GM12878 (cell line): ENCODE results near the gene KRTAP5-3. TPM values are rescaled to one million over a fixed set of nuclear protein-coding genes. Genes with fewer than 3 reads are reported as not detected.

Experiments used
- ATAC-seq: fragments of 200-7000 bp; cut with Tn5 transposase; 3 replicates; pipeline ENCODE4 v1.9.1; 2020; ENCODE audit warnings: mild to moderate bottlenecking, moderate library complexity
- BruUV-seq: library from RNA; stranded (reverse); fragments of 400-500 nt; replicated peaks from 2 replicates; lab custom pipeline; 2021; lab: Mats Ljungman, UMichigan
- CTCF ChIA-PET: fragments of 300-600 bp; sonication (Branson Sonifier 250); formaldehyde crosslinking; extraction: SDS; loops from one replicate; lab custom pipeline; 2021; ENCODE audit warnings: inconsistent platforms; lab: Yijun Ruan, JAX
- POLR2A ChIA-PET: fragments of 350-600 bp; formaldehyde crosslinking; extraction: SDS; loops from one replicate; lab custom pipeline; 2021; ENCODE audit warnings: inconsistent platforms; lab: Charles Lee
- RAD21 ChIA-PET: fragments of 300-600 bp; sonication (Branson Sonifier 250); formaldehyde crosslinking; loops from one replicate; lab custom pipeline; 2023; ENCODE audit warnings: antibody characterized with exemption; ENCODE audit not compliant: unreplicated experiment; lab: Charles Lee
- SMC1A ChIA-PET: fragments of 300-600 bp; sonication (Branson Sonifier 250); formaldehyde crosslinking; loops from one replicate; lab custom pipeline; 2023; ENCODE audit not compliant: unreplicated experiment, uncharacterized antibody; lab: Charles Lee
- DNase-seq: peaks from one replicate; pipeline ENCODE4 v3.0.0-alpha.2; 2011; ENCODE audit warnings: low read depth, low spot score
- FAIRE-seq: peaks from 3 replicates; lab custom pipeline; 2011; peaks lifted over from hg19 to GRCh38; lab: Jason Lieb, UNC
- H2AFZ ChIP-seq: 2 replicates; pipeline ENCODE4 v1.6.0; 2011; ENCODE audit warnings: low read depth, low read length, control low read depth; ENCODE audit not compliant: control insufficient read depth
- H3K27ac ChIP-seq: 2 replicates; pipeline ENCODE4 v1.5.1; 2011; ENCODE audit warnings: control low read depth; ENCODE audit not compliant: control insufficient read depth, insufficient read depth
- H3K27me3 ChIP-seq, 2 experiments: replicated peaks in 1 of 2; 2 replicates each; pipeline versions ENCODE4 v1.6.0 to v1.6.1; 2011; ENCODE audit warnings: low read length in 1 of 2; ENCODE audit not compliant: control insufficient read depth in 2 of 2, insufficient read depth in 2 of 2
- H3K36me3 ChIP-seq, 2 experiments: 2 replicates each; pipeline ENCODE4 v1.5.1; 2011; ENCODE audit warnings: low read length in 1 of 2; ENCODE audit not compliant: control insufficient read depth in 2 of 2, insufficient read depth in 2 of 2
- H3K4me1 ChIP-seq: 2 replicates; pipeline ENCODE4 v1.6.1; 2011; ENCODE audit warnings: mild to moderate bottlenecking, low read length, moderate library complexity, mixed read lengths; ENCODE audit not compliant: control insufficient read depth, insufficient read depth
- H3K4me2 ChIP-seq: 2 replicates; pipeline ENCODE4 v1.6.0; 2011; ENCODE audit warnings: control low read depth; ENCODE audit not compliant: control insufficient read depth, insufficient read depth
- H3K4me3 ChIP-seq: fragments of 200-600 bp; sonication (generic); 2 replicates; pipeline ENCODE4 v1.5.1; 2016
- H3K79me2 ChIP-seq: 2 replicates; pipeline ENCODE4 v1.6.0; 2011; ENCODE audit warnings: low read length; ENCODE audit not compliant: control insufficient read depth, insufficient read depth
- H3K9ac ChIP-seq: 2 replicates; pipeline ENCODE4 v1.8.0; 2011; ENCODE audit warnings: low read length, control low read depth, mixed read lengths; ENCODE audit not compliant: control insufficient read depth, insufficient read depth
- H3K9me3 ChIP-seq: replicated peaks from 3 replicates; pipeline ENCODE4 v1.5.1; 2011; ENCODE audit warnings: mild to moderate bottlenecking, low read length; ENCODE audit not compliant: control insufficient read depth, insufficient read depth
- H4K20me1 ChIP-seq: 2 replicates; pipeline ENCODE4 v1.6.0; 2011; ENCODE audit not compliant: control insufficient read depth, insufficient read depth
- ATF7 ChIP-seq: fragments of 450-650 bp; IDR thresholded peaks from 2 replicates; pipeline ENCODE4 v1.6.1; 2016; ENCODE audit warnings: low read depth, mild to moderate bottlenecking
- BACH1 ChIP-seq: fragments of 450-650 bp; IDR thresholded peaks from 2 replicates; pipeline ENCODE4 v1.6.1; 2017; ENCODE audit warnings: mild to moderate bottlenecking, borderline replicate concordance
- BCL11A ChIP-seq: IDR thresholded peaks from 2 replicates; pipeline ENCODE4 v1.6.1; 2011; ENCODE audit warnings: low read depth, low read length
- BCL3 ChIP-seq: IDR thresholded peaks from 2 replicates; pipeline ENCODE4 v1.6.1; 2011; ENCODE audit warnings: borderline replicate concordance, low read depth, mild to moderate bottlenecking, moderate library complexity, low read length; ENCODE audit not compliant: insufficient read depth, poor library complexity, severe bottlenecking
- CHD2 ChIP-seq: IDR thresholded peaks from 2 replicates; pipeline ENCODE4 v1.6.1; 2011; ENCODE audit warnings: low read depth, low read length, improper control_type of control experiment, borderline replicate concordance
- E4F1 ChIP-seq: fragments of 450-650 bp; IDR thresholded peaks from 2 replicates; pipeline ENCODE4 v1.6.1; 2018; ENCODE audit warnings: borderline replicate concordance, mild to moderate bottlenecking; ENCODE audit not compliant: partially characterized antibody
- ELK1 ChIP-seq: IDR thresholded peaks from 2 replicates; pipeline ENCODE4 v1.6.1; 2012; ENCODE audit warnings: low read depth, low read length, improper control_type of control experiment
- ETV6 ChIP-seq, 2 experiments: fragments of 450-650 bp in 1 of 2; IDR thresholded peaks in 1 of 2; conservative IDR thresholded peaks in 1 of 2; 2 replicates each; pipeline ENCODE4 v1.6.1; 2014; ENCODE audit warnings: antibody characterized with exemption in 1 of 2, borderline replicate concordance in 1 of 2, low read depth in 1 of 2, mild to moderate bottlenecking in 1 of 2, moderate library complexity in 1 of 2
- NFIC ChIP-seq: IDR thresholded peaks from 2 replicates; pipeline ENCODE4 v1.6.1; 2012; ENCODE audit warnings: low read depth, mild to moderate bottlenecking, inconsistent platforms, low read length, moderate library complexity
- PBX3 ChIP-seq: IDR thresholded peaks from 2 replicates; pipeline ENCODE4 v1.6.1; 2011; ENCODE audit warnings: mild to moderate bottlenecking, low read depth, low read length, moderate library complexity; ENCODE audit not compliant: insufficient replicate concordance
- POLR2AphosphoS2 ChIP-seq: IDR thresholded peaks from 2 replicates; pipeline ENCODE4 v1.6.1; 2011; ENCODE audit warnings: low read depth, mild to moderate bottlenecking, low read length, improper control_type of control experiment, moderate library complexity
- SREBF1 ChIP-seq: IDR thresholded peaks from 2 replicates; pipeline ENCODE4 v1.6.1; 2012; ENCODE audit warnings: mild to moderate bottlenecking, low read length
- TCF12 ChIP-seq: IDR thresholded peaks from 2 replicates; pipeline ENCODE4 v1.6.1; 2011; ENCODE audit warnings: low read depth, mild to moderate bottlenecking, low read length
- TCF3 ChIP-seq: IDR thresholded peaks from 2 replicates; pipeline ENCODE4 v1.6.1; 2012; ENCODE audit warnings: low read depth, mild to moderate bottlenecking, low read length, borderline replicate concordance; ENCODE audit not compliant: insufficient read depth
- USF2 ChIP-seq: IDR thresholded peaks from 2 replicates; pipeline ENCODE4 v1.6.1; 2011; ENCODE audit warnings: low read depth, low read length, improper control_type of control experiment, borderline replicate concordance
- WGBS: methylation state at CpG from one replicate; pipeline ENCODE4 v1.1.6; 2016; ENCODE audit warnings: low lambda C conversion rate; ENCODE audit not compliant: insufficient replicate concordance, insufficient coverage; ENCODE audit errors: missing lambda C conversion rate; 5-methylcytosine and 5-hydroxymethylcytosine counted together
- in situ Hi-C: fragments of 300-500 bp; cut with MboI; formaldehyde crosslinking; loops from 9 replicates; pipeline ENCODE4 v1.14.3; 2018; ENCODE audit warnings: mixed read lengths
- intact Hi-C: fragments of 100-400 bp; cut with micrococcal nuclease; formaldehyde crosslinking; loops from one replicate; pipeline ENCODE4 v1.14.2; 2022; ENCODE audit not compliant: unreplicated experiment
- polyA plus RNA-seq, 11 experiments: library from polyadenylated mRNA; depleted of rRNA in 4 of 11; unstranded in 6 of 11; stranded (reverse) in 5 of 11; fragments of >200 nt; fragmentation: Nextera tagmentation in 4 of 11; fragmentation: Illumina TruSeq in 1 of 11; extraction: Ambion mirVana in 4 of 11; extraction: Trizol in 1 of 11; gene quantifications; 1 replicate in 1 of 11; 2 replicates in 10 of 11; pipeline versions ENCODE4 v1.2.1 to v1.2.3, GENCODE V29; 2011 to 2016; ENCODE audit warnings: inconsistent platforms in 2 of 11, missing spikeins in 2 of 11, low read depth in 1 of 11
- total RNA-seq, 4 experiments: library from RNA; depleted of rRNA in 3 of 4; stranded (reverse); fragments of >200 nt in 3 of 4; fragmentation: Illumina TruSeq in 1 of 4; extraction: Trizol in 1 of 4; gene quantifications; 2 replicates each; pipeline versions ENCODE4 v1.2.1 to v1.2.3, GENCODE V29; 2013 to 2021

Gene KRTAP5-3
- total and polyA plus RNA-seq, 10 of the 15 experiments (the other 5 are each of a cell fraction or from before 2014, with no cell fraction given) = not detected

GRCh38 chr11:1558775-1559110 is 49.5 kb downstream of the KRTAP5-3 start:
- ChIA-PET SMC1A (no interaction called here), CTCF (interaction anchor here (1.4 kb wide), 1 partner anchor 16 kb away, joined by 7 read pairs; no protein-coding TSS in a partner anchor), POLR2A (no interaction called here), RAD21 (no interaction called here)
- no peaks in the 10 kb centered on the region for H3K79me2 ChIP-seq
- no peak overlapping the region for H3K9ac ChIP-seq
- no peaks in the 10 kb centered on the region for H3K27me3 ChIP-seq
- DNase-seq (no peak), ATAC-seq (no peak), FAIRE-seq (no peak)
- WGBS = 43% methylated on average over 12 of the region's 12 CpGs
- TF ChIP-seq BCL11A (no peak), PBX3 (no peak), SREBF1 (no peak), BACH1 (no peak), ATF7 (no peak), BCL3 (no peak), USF2 (no peak), NFIC (no peak), E4F1 (no peak), TCF3 (no peak), ETV6 (conservative IDR thresholded peaks at IDR 0.05 in 1 of 2, IDR thresholded peaks at IDR 0.05 in 1 of 2; ENCODE audit: borderline replicate concordance in 1 of 2, low read depth in 1 of 2) (no peak), ELK1 (no peak), TCF12 (no peak), POLR2AphosphoS2 (no peak), CHD2 (no peak)
- no peak overlapping the region for H3K4me3 ChIP-seq
- no peak overlapping the region for H3K27ac ChIP-seq
- intact Hi-C loops (no loop called here), in situ Hi-C loops (no loop called here)
- H3K4me1 ChIP-seq = no peaks in the 10 kb centered on the region
- no peaks in the 10 kb centered on the region for H3K9me3 ChIP-seq
- H3K4me2 ChIP-seq = no peak overlapping the region
- H3K36me3 ChIP-seq = no peaks in the 10 kb centered on the region
- no peak overlapping the region for H2AFZ ChIP-seq
- H4K20me1 ChIP-seq = no peaks in the 10 kb centered on the region
- BruUV-seq = no TSS peak
